Vagina (tissue), 2 donors: ENCODE data around the gene CSK. TPM values are rescaled to one million over a fixed set of nuclear protein-coding genes. Genes with fewer than 3 reads are reported as not detected.
"Not testable (repeated sequence)": the region's sequence is repeated elsewhere in the genome, so short reads cannot be mapped to it uniquely, and the experiment has no call there.

ENCODE experiments used
- DNase-seq, 2 donors: peaks; one replicate each; pipeline ENCODE4 v3.0.0-alpha.2; 2017; ENCODE audit errors: extremely low spot score in 2 of 2
- H3K27ac ChIP-seq: fragments of 200-600 bp; sonication (generic); one replicate; pipeline ENCODE4 v1.5.1; 2019
- H3K27me3 ChIP-seq: fragments of 200-600 bp; sonication (generic); one replicate; pipeline ENCODE4 v1.5.1; 2019
- H3K36me3 ChIP-seq, 2 donors: fragments of 200-600 bp; sonication (generic); one replicate each; pipeline ENCODE4 v1.5.1; 2017 to 2019
- H3K4me1 ChIP-seq: fragments of 200-600 bp; sonication (generic); one replicate; pipeline ENCODE4 v1.5.1; 2019
- H3K4me3 ChIP-seq, 2 donors: fragments of 200-600 bp; sonication (generic); 1 replicate in 1 of 2; 2 replicates in 1 of 2; pipeline ENCODE4 v1.5.1; 2016 to 2019
- H3K9me3 ChIP-seq: fragments of 200-600 bp; sonication (generic); one replicate; pipeline ENCODE4 v1.5.1; 2019
- CTCF ChIP-seq, 3 experiments: fragments of 450-650 bp in 2 of 3; fragments of 200-600 bp in 1 of 3; sonication (generic) in 1 of 3; IDR thresholded peaks; one replicate each; pipeline ENCODE4 v1.5.1; 2017 to 2019; ENCODE audit warnings: antibody characterized with exemption in 3 of 3, mild to moderate bottlenecking in 2 of 3, moderate library complexity in 2 of 3
- POLR2A ChIP-seq, 2 donors: fragments of 450-650 bp; IDR thresholded peaks; one replicate each; pipeline ENCODE4 v1.6.1; 2017; ENCODE audit warnings: antibody characterized with exemption in 2 of 2, mild to moderate bottlenecking in 2 of 2, moderate library complexity in 2 of 2
- POLR2AphosphoS5 ChIP-seq, 2 donors: sonication (generic); formaldehyde crosslinking; IDR thresholded peaks; one replicate each; pipeline ENCODE4 v1.9.0; 2017; ENCODE audit warnings: antibody characterized with exemption in 2 of 2, mild to moderate bottlenecking in 2 of 2, low read depth in 1 of 2; ENCODE audit not compliant: insufficient read depth in 1 of 2
- intact Hi-C: fragments of 100-400 bp; cut with DNase I; formaldehyde crosslinking; loops from one replicate; pipeline ENCODE4 v1.15.1; 2023
- total RNA-seq: library from RNA; depleted of rRNA; stranded (reverse); fragments of >200 nt; gene quantifications from one replicate; pipeline ENCODE4 v1.2.3, GENCODE V29; 2016

Gene CSK
- total RNA-seq, 1 donor from 2014 or later: 26.3 TPM

GRCh38 chr15:74783808-74784175 lies 1.9 kb downstream of the CSK start:
- TF ChIP-seq CTCF (IDR thresholded peaks at IDR 0.05) (no peak), POLR2A (IDR thresholded peaks at IDR 0.05) (no peak), POLR2AphosphoS5 (IDR thresholded peaks at IDR 0.05; ENCODE audit: insufficient read depth in 1 of 2, low read depth in 1 of 2) (no peak)
- no peak for DNase-seq
- intact Hi-C loops: loop anchor here (5.0 to 10.0 kb wide), 2 partner anchors 174 to 409 kb away; partner anchors contain the start of gene RPP25
- no peaks in the 10 kb centered on the region for H3K27me3 ChIP-seq
- H3K4me1 ChIP-seq: peaks cover 78% of the 10 kb centered on the region
- H3K36me3 ChIP-seq: no peaks in the 10 kb centered on the region
- no peaks in the 10 kb centered on the region for H3K9me3 ChIP-seq
- H3K4me3 ChIP-seq: peak overlapping the region; percentile 76 to 93
- peak overlapping the region; percentile 79 for H3K27ac ChIP-seq

- intact Hi-C loops: loop anchor here (5.0 to 10.0 kb wide), 2 partner anchors 173 to 410 kb away; partner anchors contain the start of gene RPP25
- peaks cover 86% of the 10 kb centered on the region for H3K4me1 ChIP-seq
- no peaks in the 10 kb centered on the region for H3K27me3 ChIP-seq
- H3K27ac ChIP-seq: peak overlapping the region; percentile 79
- H3K9me3 ChIP-seq: no peaks in the 10 kb centered on the region
- H3K36me3 ChIP-seq: no peaks in the 10 kb centered on the region
- DNase-seq: no peak
- no peak for TF ChIP-seq POLR2A (IDR thresholded peaks at IDR 0.05)
- no peak for TF ChIP-seq CTCF (IDR thresholded peaks at IDR 0.05)
- TF ChIP-seq POLR2AphosphoS5 (IDR thresholded peaks at IDR 0.05; ENCODE audit: insufficient read depth in 1 of 2, low read depth in 1 of 2): no peak
- peak overlapping the region in 1 of 2 donors; percentile 76 for H3K4me3 ChIP-seq
Observed at GRCh38 chr15:74784426-74785193, 2.7 kb downstream of the CSK start.

GRCh38 chr15:74785194-74786032 lies 3.5 kb downstream of the CSK start:
- intact Hi-C loops: loop anchor here (10.0 kb wide), 1 partner anchor 411 kb away; no protein-coding TSS in a partner anchor
- DNase-seq: no peak
- no peak for TF ChIP-seq POLR2AphosphoS5 (IDR thresholded peaks at IDR 0.05; ENCODE audit: insufficient read depth in 1 of 2, low read depth in 1 of 2)
- no peak for TF ChIP-seq CTCF (IDR thresholded peaks at IDR 0.05)
- no peak for TF ChIP-seq POLR2A (IDR thresholded peaks at IDR 0.05)
- Histone ChIP-seq H3K4me3 (peak overlapping the region in 1 of 2 donors; percentile 7), H3K27me3 (no peaks in the 10 kb centered on the region), H3K36me3 (no peaks in the 10 kb centered on the region), H3K4me1 (peaks cover 93% of the 10 kb centered on the region), H3K9me3 (no peaks in the 10 kb centered on the region), H3K27ac (peak overlapping the region; percentile 79)

- peak overlapping the region; percentile 79 for H3K27ac ChIP-seq
- peaks cover 93% of the 10 kb centered on the region for H3K4me1 ChIP-seq
- intact Hi-C loops: loop anchor here (10.0 kb wide), 1 partner anchor 411 kb away; no protein-coding TSS in a partner anchor
- peak overlapping the region in 1 of 2 donors; percentile 7 for H3K4me3 ChIP-seq
- not testable (repeated sequence) for DNase-seq, H3K36me3 ChIP-seq, H3K27me3 ChIP-seq, H3K9me3 ChIP-seq
Observed at GRCh38 chr15:74786081-74786480, 4.2 kb downstream of the CSK start.

- Histone ChIP-seq H3K4me3 (peak overlapping the region in 1 of 2 donors; percentile 9), H3K36me3 (no peaks in the 10 kb centered on the region), H3K27me3 (no peaks in the 10 kb centered on the region), H3K4me1 (peaks cover 93% of the 10 kb centered on the region), H3K9me3 (no peaks in the 10 kb centered on the region), H3K27ac (peak overlapping the region; percentile 79)
- no peak for DNase-seq
- intact Hi-C loops: loop anchor here (10.0 kb wide), 1 partner anchor 412 kb away; no protein-coding TSS in a partner anchor
- TF ChIP-seq CTCF (IDR thresholded peaks at IDR 0.05) (no peak), POLR2AphosphoS5 (IDR thresholded peaks at IDR 0.05; ENCODE audit: insufficient read depth in 1 of 2, low read depth in 1 of 2) (no peak), POLR2A (IDR thresholded peaks at IDR 0.05) (no peak)
Observed at GRCh38 chr15:74786551-74787165, 4.8 kb downstream of the CSK start.
